Vagina (tissue), 2 donors: Measurements from ENCODE around the gene TPRN.

Experiments
- POLR2A ChIP-seq, 2 donors: fragments of 450-650 bp; IDR thresholded peaks; one replicate each; pipeline ENCODE4 v1.6.1; 2017; ENCODE audit warnings: antibody characterized with exemption in 2 of 2, mild to moderate bottlenecking in 2 of 2, moderate library complexity in 2 of 2
- TF ChIP-seq, protein P1 (sequence below), 3 experiments: fragments of 450-650 bp in 2 of 3; fragments of 200-600 bp in 1 of 3; sonication (generic) in 1 of 3; IDR thresholded peaks; one replicate each; pipeline ENCODE4 v1.5.1; 2017 to 2019; ENCODE audit warnings: antibody characterized with exemption in 3 of 3, mild to moderate bottlenecking in 2 of 3, moderate library complexity in 2 of 3

- TF ChIP-seq, protein P1, sequence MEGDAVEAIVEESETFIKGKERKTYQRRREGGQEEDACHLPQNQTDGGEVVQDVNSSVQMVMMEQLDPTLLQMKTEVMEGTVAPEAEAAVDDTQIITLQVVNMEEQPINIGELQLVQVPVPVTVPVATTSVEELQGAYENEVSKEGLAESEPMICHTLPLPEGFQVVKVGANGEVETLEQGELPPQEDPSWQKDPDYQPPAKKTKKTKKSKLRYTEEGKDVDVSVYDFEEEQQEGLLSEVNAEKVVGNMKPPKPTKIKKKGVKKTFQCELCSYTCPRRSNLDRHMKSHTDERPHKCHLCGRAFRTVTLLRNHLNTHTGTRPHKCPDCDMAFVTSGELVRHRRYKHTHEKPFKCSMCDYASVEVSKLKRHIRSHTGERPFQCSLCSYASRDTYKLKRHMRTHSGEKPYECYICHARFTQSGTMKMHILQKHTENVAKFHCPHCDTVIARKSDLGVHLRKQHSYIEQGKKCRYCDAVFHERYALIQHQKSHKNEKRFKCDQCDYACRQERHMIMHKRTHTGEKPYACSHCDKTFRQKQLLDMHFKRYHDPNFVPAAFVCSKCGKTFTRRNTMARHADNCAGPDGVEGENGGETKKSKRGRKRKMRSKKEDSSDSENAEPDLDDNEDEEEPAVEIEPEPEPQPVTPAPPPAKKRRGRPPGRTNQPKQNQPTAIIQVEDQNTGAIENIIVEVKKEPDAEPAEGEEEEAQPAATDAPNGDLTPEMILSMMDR (IDR thresholded peaks at IDR 0.05): no peak
- TF ChIP-seq POLR2A (IDR thresholded peaks at IDR 0.05): no peak
Observed at GRCh38 chr9:137233143-137233980, 32.8 kb upstream of the TPRN start.
